Right atrium auricular region (tissue), 2 donors: ENCODE data around the gene CDH18. TPM values are rescaled to one million over a fixed set of nuclear protein-coding genes. Genes with fewer than 3 reads are reported as not detected.

Experiments used
- DNase-seq: peaks from one replicate; pipeline ENCODE4 v3.0.0-alpha.2; 2019; ENCODE audit warnings: low spot score
- H3K27ac ChIP-seq, 2 donors: fragments of 200-600 bp; sonication (generic); 1 replicate in 1 of 2; 2 replicates in 1 of 2; pipeline ENCODE4 v1.5.1; 2016 to 2019
- H3K27me3 ChIP-seq, 2 donors: fragments of 200-600 bp; sonication (generic); one replicate each; pipeline versions ENCODE4 v1.5.1 to v1.6.0; 2017 to 2019
- H3K36me3 ChIP-seq: fragments of 200-600 bp; sonication (generic); one replicate; pipeline ENCODE4 v1.5.1; 2016
- H3K4me1 ChIP-seq, 2 donors: fragments of 200-600 bp; sonication (generic); one replicate each; pipeline versions ENCODE4 v1.5.1 to v1.6.0; 2017 to 2019
- H3K4me3 ChIP-seq, 2 donors: fragments of 200-600 bp; sonication (generic); 1 replicate in 1 of 2; 2 replicates in 1 of 2; pipeline ENCODE4 v1.5.1; 2017 to 2019; ENCODE audit warnings: mild to moderate bottlenecking in 1 of 2, moderate library complexity in 1 of 2
- H3K9me3 ChIP-seq, 2 donors: fragments of 200-600 bp; sonication (generic); one replicate each; pipeline ENCODE4 v1.5.1; 2019
- CTCF ChIP-seq, 2 donors: fragments of 200-600 bp; sonication (generic); IDR thresholded peaks; one replicate each; pipeline ENCODE4 v1.5.1; 2019; ENCODE audit warnings: antibody characterized with exemption in 2 of 2
- total RNA-seq, 2 donors: library from RNA; depleted of rRNA; stranded (reverse); fragments of >200 nt; gene quantifications; one replicate each; pipeline ENCODE4 v1.1.0, GENCODE V29; 2016

The CDH18 gene
- total RNA-seq, 2 donors from 2014 or later, result not detected

GRCh38 chr5:19874811-19875210, 113.2 kb downstream of the CDH18 start:
- no peak overlapping the region for H3K4me3 ChIP-seq
- no peak for TF ChIP-seq CTCF (IDR thresholded peaks at IDR 0.05)
- no peaks in the 10 kb centered on the region for H3K36me3 ChIP-seq
- H3K4me1 ChIP-seq, result no peaks in the 10 kb centered on the region
- no peaks in the 10 kb centered on the region for H3K27me3 ChIP-seq
- peaks cover 0 to 14% of the 10 kb centered on the region in 2 donors for H3K9me3 ChIP-seq
- no peak for DNase-seq
- H3K27ac ChIP-seq, result no peak overlapping the region

GRCh38 chr5:19866090-19866450, 121.9 kb downstream of the CDH18 start:
- Histone ChIP-seq H3K4me3 (no peak overlapping the region), H3K36me3 (no peaks in the 10 kb centered on the region), H3K27me3 (no peaks in the 10 kb centered on the region), H3K9me3 (no peaks in the 10 kb centered on the region), H3K27ac (no peak overlapping the region), H3K4me1 (no peaks in the 10 kb centered on the region)
- DNase-seq, result no peak
- no peak for TF ChIP-seq CTCF (IDR thresholded peaks at IDR 0.05)

GRCh38 chr5:19865336-19866089, 122.5 kb downstream of the CDH18 start:
- no peaks in the 10 kb centered on the region for H3K9me3 ChIP-seq
- no peak overlapping the region for H3K27ac ChIP-seq
- no peaks in the 10 kb centered on the region for H3K36me3 ChIP-seq
- H3K4me3 ChIP-seq, result no peak overlapping the region
- no peaks in the 10 kb centered on the region for H3K27me3 ChIP-seq
- no peak for TF ChIP-seq CTCF (IDR thresholded peaks at IDR 0.05)
- no peaks in the 10 kb centered on the region for H3K4me1 ChIP-seq
- no peak for DNase-seq

GRCh38 chr5:19862711-19863110, 125.3 kb downstream of the CDH18 start:
- no peak for TF ChIP-seq CTCF (IDR thresholded peaks at IDR 0.05)
- Histone ChIP-seq H3K9me3 (no peaks in the 10 kb centered on the region), H3K27me3 (no peaks in the 10 kb centered on the region), H3K4me1 (no peaks in the 10 kb centered on the region), H3K36me3 (no peaks in the 10 kb centered on the region), H3K27ac (no peak overlapping the region), H3K4me3 (no peak overlapping the region)
- DNase-seq, result no peak

GRCh38 chr5:19859020-19859419, 129.0 kb downstream of the CDH18 start:
- H3K4me3 ChIP-seq, result no peak overlapping the region
- no peaks in the 10 kb centered on the region for H3K27me3 ChIP-seq
- no peaks in the 10 kb centered on the region for H3K9me3 ChIP-seq
- TF ChIP-seq CTCF (IDR thresholded peaks at IDR 0.05), result no peak
- no peak overlapping the region for H3K27ac ChIP-seq
- no peaks in the 10 kb centered on the region for H3K36me3 ChIP-seq
- no peak for DNase-seq
- no peaks in the 10 kb centered on the region for H3K4me1 ChIP-seq

- H3K4me1 ChIP-seq, result no peaks in the 10 kb centered on the region
- H3K36me3 ChIP-seq, result no peaks in the 10 kb centered on the region
- no peaks in the 10 kb centered on the region for H3K27me3 ChIP-seq
- H3K27ac ChIP-seq, result no peak overlapping the region
- H3K4me3 ChIP-seq, result no peak overlapping the region
- H3K9me3 ChIP-seq, result no peaks in the 10 kb centered on the region
- TF ChIP-seq CTCF (IDR thresholded peaks at IDR 0.05), result no peak
- DNase-seq, result no peak
Observed at GRCh38 chr5:19855931-19856330, 132.1 kb downstream of the CDH18 start.
